GM19452 (cell line): ENCODE data around the gene FAM180A.
"Not testable (repeated sequence)": the region's sequence is repeated elsewhere in the genome, so short reads cannot be mapped to it uniquely, and the experiment has no call there.

Experiments
- ATAC-seq: cut with Tn5 transposase; IDR thresholded peaks from one replicate; pipeline ENCODE4 v1.9.1; 2021; ENCODE audit not compliant: unreplicated experiment

Gene FAM180A

GRCh38 chr7:135742371-135742770 is 6.2 kb downstream of the FAM180A start:
- no peak for ATAC-seq

GRCh38 chr7:135741905-135742304 is 6.7 kb downstream of the FAM180A start:
- no peak for ATAC-seq

- ATAC-seq, result no peak
Observed at GRCh38 chr7:135740889-135741288, 7.7 kb downstream of the FAM180A start.

- not testable (repeated sequence) for ATAC-seq
Observed at GRCh38 chr7:135737306-135737647, 11.3 kb downstream of the FAM180A start.

- ATAC-seq, result no peak
Observed at GRCh38 chr7:135736586-135737305, 11.9 kb downstream of the FAM180A start.

GRCh38 chr7:135734343-135734689 is 14.3 kb downstream of the FAM180A start:
- ATAC-seq, result no peak

GRCh38 chr7:135733603-135734342 is 14.8 kb downstream of the FAM180A start:
- no peak for ATAC-seq

GRCh38 chr7:135731131-135731530 is 17.5 kb downstream of the FAM180A start:
- ATAC-seq, result no peak

- ATAC-seq, result no peak
Observed at GRCh38 chr7:135729230-135729629, 19.4 kb downstream of the FAM180A start.

- ATAC-seq, result no peak
Observed at GRCh38 chr7:135728136-135728669, 20.4 kb downstream of the FAM180A start, which contains the start of gene SLC13A4. Gene SLC13A4 (minus strand): TSS chr7:135728186. CDS start chr7:135727496, 690 bp downstream.

GRCh38 chr7:135726911-135727673 is 21.5 kb downstream of the FAM180A start:
- no peak for ATAC-seq

GRCh38 chr7:135726276-135726788 is 22.3 kb downstream of the FAM180A start:
- no peak for ATAC-seq

- no peak for ATAC-seq
Observed at GRCh38 chr7:135723411-135723810, 25.2 kb downstream of the FAM180A start.

GRCh38 chr7:135721198-135721820 is 27.3 kb downstream of the FAM180A start:
- no peak for ATAC-seq

GRCh38 chr7:135719688-135720087 is 28.9 kb downstream of the FAM180A start:
- ATAC-seq, result no peak

- ATAC-seq, result no peak
Observed at GRCh38 chr7:135718794-135719437, 29.7 kb downstream of the FAM180A start.

- no peak for ATAC-seq
Observed at GRCh38 chr7:135718219-135718618, 30.4 kb downstream of the FAM180A start.

- ATAC-seq, result no peak
Observed at GRCh38 chr7:135717693-135718092, 30.9 kb downstream of the FAM180A start.

- no peak for ATAC-seq
Observed at GRCh38 chr7:135716677-135717238, 31.9 kb downstream of the FAM180A start.

GRCh38 chr7:135715673-135716072 is 32.9 kb downstream of the FAM180A start:
- ATAC-seq, result no peak
